GM23338 (cell line): ENCODE data around the gene FRMD4A. TPM values are rescaled to one million over a fixed set of nuclear protein-coding genes. Genes with fewer than 3 reads are reported as not detected.
A peak's percentile ranks its signal among the peaks of the same experiment; 100 is the strongest.
"Not testable (repeated sequence)": the region's sequence is repeated elsewhere in the genome, so short reads cannot be mapped to it uniquely, and the experiment has no call there.

ENCODE experiments used
- ATAC-seq: fragments of 200-7000 bp; cut with Tn5 transposase; 3 replicates; pipeline ENCODE4 v1.9.1; 2020
- DNase-seq: peaks from one replicate; pipeline ENCODE4 v3.0.0-alpha.2; 2015; ENCODE audit warnings: low spot score
- H2AFZ ChIP-seq: fragments of 200-600 bp; sonication (generic); 2 replicates; pipeline ENCODE4 v1.8.0; 2016; ENCODE audit warnings: antibody characterized with exemption, mild to moderate bottlenecking, moderate library complexity
- H3F3A ChIP-seq: fragments of 200-600 bp; sonication (generic); replicated peaks from 2 replicates; pipeline ENCODE4 v1.8.0; 2017; ENCODE audit warnings: antibody characterized with exemption, mixed run types, low read depth
- H3K27ac ChIP-seq: fragments of 200-600 bp; sonication (generic); 2 replicates; pipeline ENCODE4 v1.6.1; 2016; ENCODE audit warnings: low read depth
- H3K27me3 ChIP-seq: fragments of 200-600 bp; sonication (generic); 2 replicates; pipeline ENCODE4 v1.8.0; 2016; ENCODE audit warnings: mild to moderate bottlenecking, mixed run types, moderate library complexity; ENCODE audit not compliant: insufficient read depth
- H3K36me3 ChIP-seq: fragments of 200-600 bp; sonication (generic); 2 replicates; pipeline ENCODE4 v1.8.0; 2016; ENCODE audit warnings: mild to moderate bottlenecking; ENCODE audit not compliant: insufficient read depth
- H3K4me1 ChIP-seq: fragments of 200-600 bp; sonication (generic); 2 replicates; pipeline ENCODE4 v1.8.0; 2016; ENCODE audit warnings: mild to moderate bottlenecking, moderate library complexity; ENCODE audit not compliant: insufficient read depth
- H3K4me2 ChIP-seq: fragments of 200-600 bp; sonication (generic); 2 replicates; pipeline ENCODE4 v1.7.1; 2017; ENCODE audit warnings: mixed run types
- H3K4me3 ChIP-seq: fragments of 200-600 bp; sonication (generic); 2 replicates; pipeline ENCODE4 v1.6.1; 2016; ENCODE audit warnings: mixed run types
- H3K79me2 ChIP-seq: fragments of 200-600 bp; sonication (generic); replicated peaks from 2 replicates; pipeline ENCODE4 v1.8.0; 2017; ENCODE audit warnings: mild to moderate bottlenecking; ENCODE audit not compliant: insufficient read depth
- H3K9me2 ChIP-seq: fragments of 200-600 bp; sonication (generic); 2 replicates; pipeline ENCODE4 v1.8.0; 2017; ENCODE audit not compliant: insufficient read depth
- H4K20me1 ChIP-seq: fragments of 200-600 bp; sonication (generic); replicated peaks from 2 replicates; pipeline ENCODE4 v1.8.0; 2017; ENCODE audit warnings: mild to moderate bottlenecking; ENCODE audit not compliant: insufficient read depth
- H3K27ac Mint-ChIP-seq: 2 replicates; pipeline ENCODE4 v1.8.0; 2020; ENCODE audit warnings: inconsistent platforms, mild to moderate bottlenecking, moderate library complexity, mixed read lengths
- H3K27me3 Mint-ChIP-seq: 3 replicates; pipeline ENCODE4 v1.8.0; 2022; ENCODE audit warnings: low read depth, mild to moderate bottlenecking, moderate library complexity, mixed read lengths, inconsistent platforms; ENCODE audit not compliant: insufficient read depth, poor library complexity
- H3K36me3 Mint-ChIP-seq: 3 replicates; pipeline ENCODE4 v1.8.0; 2021; ENCODE audit warnings: low read depth, mild to moderate bottlenecking, inconsistent platforms, moderate library complexity, mixed read lengths
- H3K4me1 Mint-ChIP-seq: 3 replicates; pipeline ENCODE4 v1.8.0; 2020; ENCODE audit warnings: mild to moderate bottlenecking, inconsistent platforms, mixed read lengths
- H3K4me3 Mint-ChIP-seq: 3 replicates; pipeline ENCODE4 v1.8.0; 2021; ENCODE audit warnings: moderate library complexity, mild to moderate bottlenecking, inconsistent platforms, mixed read lengths
- H3K9me3 Mint-ChIP-seq: 3 replicates; pipeline ENCODE4 v1.8.0; 2020; ENCODE audit warnings: moderate library complexity, mild to moderate bottlenecking, inconsistent platforms, mixed read lengths
- CREB1 ChIP-seq: fragments of 250-450 bp; sonication (Bioruptor Pico); IDR thresholded peaks from 2 replicates; pipeline ENCODE4 v1.5.0; 2020; ENCODE audit warnings: low read depth, mild to moderate bottlenecking, moderate library complexity
- ETS1 ChIP-seq: IDR thresholded peaks from 2 replicates; pipeline ENCODE4 v1.6.1; 2016; ENCODE audit warnings: antibody characterized with exemption
- POLR2AphosphoS5 ChIP-seq: IDR thresholded peaks from 2 replicates; pipeline ENCODE4 v1.6.1; 2016; ENCODE audit warnings: antibody characterized with exemption, low read depth
- polyA plus RNA-seq: library from polyadenylated mRNA; unstranded; fragments of >200 nt; fragmentation: Nextera tagmentation; extraction: Ambion mirVana; gene quantifications from 2 replicates; pipeline ENCODE4 v1.2.1, GENCODE V29; 2016
- total RNA-seq: library from RNA; depleted of rRNA; stranded (reverse); fragments of >200 nt; shearing (Covaris generic); gene quantifications from 2 replicates; pipeline ENCODE4 v1.2.3, GENCODE V29; 2014
- TF ChIP-seq, protein P1 (sequence below), 2 experiments: fragments of 200-600 bp in 1 of 2; sonication (generic) in 1 of 2; conservative IDR thresholded peaks; 2 replicates each; pipeline versions ENCODE4 v1.5.1 to v1.6.1; 2016 to 2017; ENCODE audit warnings: antibody characterized with exemption in 2 of 2, low read depth in 2 of 2, mild to moderate bottlenecking in 2 of 2, moderate library complexity in 1 of 2

Gene FRMD4A
- total and polyA plus RNA-seq, 2 experiments from 2014 or later: 14.0 to 20.1 TPM

DNA sequence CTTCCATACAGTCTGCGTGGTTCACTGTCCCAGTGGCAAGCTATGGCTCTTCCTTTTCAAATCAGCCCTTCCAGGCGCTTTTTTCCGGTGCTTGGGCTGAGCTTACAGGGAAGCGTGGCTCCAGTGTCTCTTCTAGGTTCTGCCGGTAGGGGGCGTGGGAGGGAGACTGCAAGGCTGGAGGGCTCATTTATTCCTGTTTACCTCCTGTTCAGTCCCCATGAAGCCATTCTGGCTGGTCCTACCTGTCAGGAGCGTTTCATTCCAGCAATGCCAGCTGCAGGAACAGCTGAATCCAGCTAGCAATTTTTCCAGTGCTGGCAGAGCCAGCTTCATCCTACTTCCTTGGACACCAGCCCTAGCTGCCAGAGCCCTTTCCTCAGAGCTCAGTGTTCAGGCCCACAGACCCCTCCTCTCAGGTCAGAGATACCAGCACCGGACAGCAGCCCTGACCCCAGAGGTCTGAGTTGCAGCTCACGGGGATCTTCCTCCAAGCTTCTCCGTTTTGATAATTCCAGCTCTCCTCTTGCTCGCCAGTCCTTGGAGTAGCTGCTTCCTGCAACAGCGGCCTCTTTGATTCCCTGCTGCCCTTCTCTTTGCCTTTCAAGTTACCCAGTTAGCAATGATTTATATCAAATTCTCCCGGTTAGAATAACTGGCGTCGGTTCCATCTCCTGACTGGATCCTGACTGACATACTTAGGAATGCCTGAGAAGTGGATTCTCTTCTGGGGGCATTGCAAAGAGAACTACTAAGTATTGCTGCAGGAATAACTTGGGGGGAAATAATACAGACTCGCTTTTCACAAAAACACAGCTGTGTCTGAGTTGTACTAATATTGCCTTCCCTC lies 129.8 kb downstream of the FRMD4A start:
- Histone ChIP-seq H3K4me2 (no peak overlapping the region), H3K79me2 (no peaks in the 10 kb centered on the region), H3K4me3 (no peak overlapping the region), H3F3A (0 out of 2 replicates have a peak, but pooled peaks cover 3% of the 10 kb centered on the region), H3K36me3 (no peaks in the 10 kb centered on the region), H3K27ac (no peak overlapping the region), H3K4me1 (peaks cover 13% of the 10 kb centered on the region; the same call in 1 of the 2 replicates), H3K27me3 (no peaks in the 10 kb centered on the region), H4K20me1 (no peaks in the 10 kb centered on the region), H3K9me2 (no peaks in the 10 kb centered on the region), H2AFZ (peak overlapping the region; percentile 73)
- TF ChIP-seq, protein P1, sequence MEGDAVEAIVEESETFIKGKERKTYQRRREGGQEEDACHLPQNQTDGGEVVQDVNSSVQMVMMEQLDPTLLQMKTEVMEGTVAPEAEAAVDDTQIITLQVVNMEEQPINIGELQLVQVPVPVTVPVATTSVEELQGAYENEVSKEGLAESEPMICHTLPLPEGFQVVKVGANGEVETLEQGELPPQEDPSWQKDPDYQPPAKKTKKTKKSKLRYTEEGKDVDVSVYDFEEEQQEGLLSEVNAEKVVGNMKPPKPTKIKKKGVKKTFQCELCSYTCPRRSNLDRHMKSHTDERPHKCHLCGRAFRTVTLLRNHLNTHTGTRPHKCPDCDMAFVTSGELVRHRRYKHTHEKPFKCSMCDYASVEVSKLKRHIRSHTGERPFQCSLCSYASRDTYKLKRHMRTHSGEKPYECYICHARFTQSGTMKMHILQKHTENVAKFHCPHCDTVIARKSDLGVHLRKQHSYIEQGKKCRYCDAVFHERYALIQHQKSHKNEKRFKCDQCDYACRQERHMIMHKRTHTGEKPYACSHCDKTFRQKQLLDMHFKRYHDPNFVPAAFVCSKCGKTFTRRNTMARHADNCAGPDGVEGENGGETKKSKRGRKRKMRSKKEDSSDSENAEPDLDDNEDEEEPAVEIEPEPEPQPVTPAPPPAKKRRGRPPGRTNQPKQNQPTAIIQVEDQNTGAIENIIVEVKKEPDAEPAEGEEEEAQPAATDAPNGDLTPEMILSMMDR (conservative IDR thresholded peaks at IDR 0.05; ENCODE audit: low read depth in 2 of 2): peak; percentile 72 to 76
- TF ChIP-seq POLR2AphosphoS5: no peak
- H3K27me3 Mint-ChIP-seq: no peaks in the 10 kb centered on the region
- no peak overlapping the region for H3K27ac Mint-ChIP-seq
- DNase-seq: peak; percentile 85
- no peaks in the 10 kb centered on the region for H3K36me3 Mint-ChIP-seq
- peak; percentile 85 for ATAC-seq
- peaks cover 18% of the 10 kb centered on the region; the same call in 2 of the 3 replicates for H3K4me1 Mint-ChIP-seq
- no peak overlapping the region for H3K4me3 Mint-ChIP-seq
- H3K9me3 Mint-ChIP-seq: no peaks in the 10 kb centered on the region

DNA sequence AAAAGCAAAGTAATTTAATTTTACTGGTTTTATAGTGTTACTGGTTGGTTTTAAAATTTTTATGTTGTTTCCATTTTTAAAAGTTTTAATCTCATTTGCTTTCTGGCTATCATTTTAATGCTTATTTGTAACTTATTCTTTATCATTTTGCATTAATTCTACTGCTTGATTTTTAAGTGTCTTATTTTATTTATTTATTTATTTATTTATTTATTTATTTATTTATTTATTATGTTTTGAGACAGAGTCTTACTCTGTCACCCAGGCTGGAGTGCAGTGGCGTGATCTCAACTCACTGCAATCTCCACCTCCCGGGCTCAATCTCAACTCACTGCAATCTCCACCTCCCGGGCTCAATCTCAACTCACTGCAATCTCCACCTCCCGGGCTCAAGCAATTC lies 131.6 kb downstream of the FRMD4A start:
- not testable (repeated sequence) for H3K27ac Mint-ChIP-seq, H2AFZ ChIP-seq, H3K9me2 ChIP-seq, H3K4me3 ChIP-seq, H3K27me3 ChIP-seq, H3K36me3 ChIP-seq, H4K20me1 ChIP-seq, ATAC-seq, H3K4me3 Mint-ChIP-seq, H3F3A ChIP-seq, H3K9me3 Mint-ChIP-seq, H3K27ac ChIP-seq, H3K79me2 ChIP-seq, H3K27me3 Mint-ChIP-seq, H3K36me3 Mint-ChIP-seq, H3K4me1 ChIP-seq, DNase-seq, H3K4me2 ChIP-seq
- H3K4me1 Mint-ChIP-seq: peaks cover 20% of the 10 kb centered on the region

GRCh38 chr10:14198078-14198477 lies 132.6 kb downstream of the FRMD4A start:
- no peaks in the 10 kb centered on the region for H3K9me3 Mint-ChIP-seq
- Histone ChIP-seq H3K36me3 (no peaks in the 10 kb centered on the region), H3K9me2 (no peaks in the 10 kb centered on the region), H3K27me3 (no peaks in the 10 kb centered on the region), H3K4me3 (no peak overlapping the region), H2AFZ (peak overlapping the region; percentile 66; the same call in 1 of the 2 replicates), H3K4me2 (no peak overlapping the region), H3K79me2 (no peaks in the 10 kb centered on the region), H3K4me1 (peaks cover 12% of the 10 kb centered on the region; the same call in 1 of the 2 replicates), H3F3A (0 out of 2 replicates have a peak, but pooled peaks cover 3% of the 10 kb centered on the region), H3K27ac (no peak overlapping the region), H4K20me1 (no peaks in the 10 kb centered on the region)
- H3K27me3 Mint-ChIP-seq: peaks cover 2% of the 10 kb centered on the region
- peaks cover 22% of the 10 kb centered on the region for H3K4me1 Mint-ChIP-seq
- no peak overlapping the region for H3K27ac Mint-ChIP-seq
- DNase-seq (no peak), ATAC-seq (no peak)
- TF ChIP-seq CREB1 (no peak), ETS1 (no peak)
- no peak overlapping the region for H3K4me3 Mint-ChIP-seq
- no peaks in the 10 kb centered on the region for H3K36me3 Mint-ChIP-seq
